AG04450 (cell line): Measurements from ENCODE around the gene ARL15. TPM values are rescaled to one million over a fixed set of nuclear protein-coding genes. Genes with fewer than 3 reads are reported as not detected.

Experiments used
- CTCF ChIA-PET: fragments of 300-600, 350-600 bp; formaldehyde crosslinking; extraction: SDS; loops from one replicate; lab custom pipeline; 2022; ENCODE audit warnings: antibody characterized with exemption, inconsistent platforms; lab: Charles Lee
- POLR2A ChIA-PET: fragments of 350-600 bp; formaldehyde crosslinking; extraction: SDS; loops from one replicate; lab custom pipeline; 2021; ENCODE audit warnings: antibody characterized with exemption, inconsistent platforms; lab: Yijun Ruan, JAX
- DNase-seq: peaks from one replicate; pipeline ENCODE4 v3.0.0-alpha.2; 2011; ENCODE audit warnings: low read depth, low spot score
- H3K27ac ChIP-seq: one replicate; pipeline ENCODE4 v1.5.1; 2012; ENCODE audit warnings: low read depth, low read length, control low read depth
- H3K27me3 ChIP-seq: one replicate; pipeline ENCODE4 v1.6.0; 2012; ENCODE audit warnings: low read length; ENCODE audit not compliant: control insufficient read depth, insufficient read depth
- H3K4me3 ChIP-seq: 2 replicates; pipeline ENCODE4 v1.5.1; 2011; ENCODE audit warnings: mild to moderate bottlenecking, low read depth, low read length, control low read depth
- H3K9me3 ChIP-seq: 2 replicates; pipeline ENCODE4 v1.5.1; 2012; ENCODE audit warnings: low read length; ENCODE audit not compliant: control insufficient read depth, insufficient read depth
- CTCF ChIP-seq: IDR thresholded peaks from 2 replicates; pipeline ENCODE4 v1.5.1; 2011; ENCODE audit warnings: low read depth, low read length, control low read depth, inconsistent platforms
- polyA plus RNA-seq: library from polyadenylated mRNA; depleted of rRNA; stranded (reverse); fragments of >200 nt; gene quantifications from 2 replicates; pipeline ENCODE4 v1.2.3, GENCODE V29; 2011

Gene ARL15
- polyA plus RNA-seq, 1 experiment: 16.0 TPM

GRCh38 chr5:54094706-54095105 is 215.7 kb downstream of the ARL15 start:
- Histone ChIP-seq H3K27me3 (no peaks in the 10 kb centered on the region), H3K4me3 (no peak overlapping the region), H3K9me3 (no peaks in the 10 kb centered on the region), H3K27ac (no peak overlapping the region)
- DNase-seq: no peak
- ChIA-PET CTCF (no interaction called here), POLR2A (no interaction called here)
- no peak for TF ChIP-seq CTCF

GRCh38 chr5:54093861-54094260 is 216.5 kb downstream of the ARL15 start:
- no peak for DNase-seq
- ChIA-PET POLR2A (no interaction called here), CTCF (no interaction called here)
- H3K4me3 ChIP-seq: no peak overlapping the region
- H3K9me3 ChIP-seq: no peaks in the 10 kb centered on the region
- no peak for TF ChIP-seq CTCF
- H3K27ac ChIP-seq: no peak overlapping the region
- H3K27me3 ChIP-seq: no peaks in the 10 kb centered on the region

GRCh38 chr5:54093081-54093492 is 217.3 kb downstream of the ARL15 start:
- H3K9me3 ChIP-seq: no peaks in the 10 kb centered on the region
- no peak for DNase-seq
- H3K27ac ChIP-seq: no peak overlapping the region
- H3K27me3 ChIP-seq: no peaks in the 10 kb centered on the region
- ChIA-PET POLR2A (no interaction called here), CTCF (no interaction called here)
- no peak for TF ChIP-seq CTCF
- no peak overlapping the region for H3K4me3 ChIP-seq

GRCh38 chr5:54091307-54092130 is 218.9 kb downstream of the ARL15 start:
- Histone ChIP-seq H3K9me3 (no peaks in the 10 kb centered on the region), H3K4me3 (no peak overlapping the region), H3K27ac (no peak overlapping the region), H3K27me3 (no peaks in the 10 kb centered on the region)
- DNase-seq: no peak
- ChIA-PET POLR2A (no interaction called here), CTCF (no interaction called here)
- TF ChIP-seq CTCF: no peak

GRCh38 chr5:54090495-54091120 is 219.8 kb downstream of the ARL15 start:
- H3K27ac ChIP-seq: no peak overlapping the region

More at GRCh38 chr5:54090495-54091120, 219.8 kb downstream of the ARL15 start:
- H3K27me3 ChIP-seq: no peaks in the 10 kb centered on the region
- CTCF ChIA-PET: no interaction called here
- H3K4me3 ChIP-seq: no peak overlapping the region
- DNase-seq: peak; percentile 51
- H3K9me3 ChIP-seq: no peaks in the 10 kb centered on the region
- peak; percentile 58 for TF ChIP-seq CTCF
- POLR2A ChIA-PET: no interaction called here
